Astrocyte (in vitro differentiated cells and primary cell): ENCODE data around the gene OAS3. TPM values are rescaled to one million over a fixed set of nuclear protein-coding genes. Genes with fewer than 3 reads are reported as not detected.
"Not testable (repeated sequence)": the region's sequence is repeated elsewhere in the genome, so short reads cannot be mapped to it uniquely, and the experiment has no call there.

Experiments
- DNase-seq: peaks from one replicate; pipeline ENCODE4 v3.0.0-alpha.2; 2010; ENCODE audit warnings: low read depth
- FAIRE-seq: peaks from 2 replicates; lab custom pipeline; 2011; peaks lifted over from hg19 to GRCh38; lab: Jason Lieb, UNC
- H2AFZ ChIP-seq: 2 replicates; pipeline ENCODE4 v1.6.0; 2012; ENCODE audit warnings: low read depth, low read length, inconsistent platforms
- H3K27ac ChIP-seq: 2 replicates; pipeline ENCODE4 v1.5.1; 2011; ENCODE audit warnings: low read depth, low read length, inconsistent platforms
- H3K27me3 ChIP-seq: 2 replicates; pipeline ENCODE4 v1.6.0; 2011; ENCODE audit warnings: low read length, inconsistent platforms; ENCODE audit not compliant: insufficient read depth
- H3K36me3 ChIP-seq: 2 replicates; pipeline ENCODE4 v1.5.1; 2011; ENCODE audit warnings: low read length, inconsistent platforms; ENCODE audit not compliant: insufficient read depth
- H3K4me1 ChIP-seq: 2 replicates; pipeline ENCODE4 v1.5.1; 2011; ENCODE audit warnings: low read length, inconsistent platforms; ENCODE audit not compliant: insufficient read depth
- H3K4me2 ChIP-seq: 2 replicates; pipeline ENCODE4 v1.6.0; 2012; ENCODE audit warnings: low read length, inconsistent platforms
- H3K4me3 ChIP-seq: 2 replicates; pipeline ENCODE4 v1.5.1; 2011; ENCODE audit warnings: low read depth, mild to moderate bottlenecking, low read length, inconsistent platforms; ENCODE audit not compliant: insufficient read depth
- H3K79me2 ChIP-seq: 2 replicates; pipeline ENCODE4 v1.6.0; 2012; ENCODE audit warnings: mild to moderate bottlenecking, low read length, inconsistent platforms; ENCODE audit not compliant: insufficient read depth
- H3K9ac ChIP-seq: 2 replicates; pipeline ENCODE4 v1.6.0; 2012; ENCODE audit warnings: mild to moderate bottlenecking, low read length, inconsistent platforms
- H3K9me3 ChIP-seq: 2 replicates; pipeline ENCODE4 v1.5.1; 2012; ENCODE audit warnings: low read depth, mild to moderate bottlenecking, low read length, inconsistent platforms; ENCODE audit not compliant: insufficient read depth
- H4K20me1 ChIP-seq: 2 replicates; pipeline ENCODE4 v1.6.0; 2012; ENCODE audit warnings: low read length, inconsistent platforms; ENCODE audit not compliant: insufficient read depth
- H3K27ac Mint-ChIP-seq: one replicate; pipeline ENCODE4 v1.8.0; 2021; ENCODE audit warnings: mild to moderate bottlenecking, mixed read lengths; ENCODE audit not compliant: unreplicated experiment
- H3K27me3 Mint-ChIP-seq: one replicate; pipeline ENCODE4 v1.8.0; 2021; ENCODE audit warnings: low read depth, mixed read lengths; ENCODE audit not compliant: unreplicated experiment
- H3K36me3 Mint-ChIP-seq: one replicate; pipeline ENCODE4 v1.8.0; 2021; ENCODE audit warnings: low read depth, mixed read lengths; ENCODE audit not compliant: unreplicated experiment
- H3K4me1 Mint-ChIP-seq: one replicate; pipeline ENCODE4 v1.8.0; 2021; ENCODE audit warnings: low read depth, mixed read lengths; ENCODE audit not compliant: unreplicated experiment
- H3K4me3 Mint-ChIP-seq: one replicate; pipeline ENCODE4 v1.8.0; 2021; ENCODE audit warnings: mild to moderate bottlenecking, moderate library complexity, mixed read lengths; ENCODE audit not compliant: unreplicated experiment
- H3K9me3 Mint-ChIP-seq: one replicate; pipeline ENCODE4 v1.8.0; 2021; ENCODE audit warnings: mild to moderate bottlenecking, mixed read lengths; ENCODE audit not compliant: unreplicated experiment
- EZH2 ChIP-seq: IDR thresholded peaks from 2 replicates; pipeline ENCODE4 v1.6.1; 2012; ENCODE audit warnings: mild to moderate bottlenecking, low read length, inconsistent platforms; ENCODE audit not compliant: insufficient read depth
- total RNA-seq: library from RNA; stranded (reverse); gene quantifications from 2 replicates; pipeline ENCODE4 v1.2.1, GENCODE V29; 2021
- TF ChIP-seq, protein P1 (sequence below): IDR thresholded peaks from 2 replicates; pipeline ENCODE4 v1.5.1; 2011; ENCODE audit warnings: low read depth, mild to moderate bottlenecking, inconsistent platforms, low read length, moderate library complexity; ENCODE audit not compliant: insufficient read depth

OAS3 gene
- total RNA-seq, 1 donor from 2014 or later = 33.8 TPM

DNA sequence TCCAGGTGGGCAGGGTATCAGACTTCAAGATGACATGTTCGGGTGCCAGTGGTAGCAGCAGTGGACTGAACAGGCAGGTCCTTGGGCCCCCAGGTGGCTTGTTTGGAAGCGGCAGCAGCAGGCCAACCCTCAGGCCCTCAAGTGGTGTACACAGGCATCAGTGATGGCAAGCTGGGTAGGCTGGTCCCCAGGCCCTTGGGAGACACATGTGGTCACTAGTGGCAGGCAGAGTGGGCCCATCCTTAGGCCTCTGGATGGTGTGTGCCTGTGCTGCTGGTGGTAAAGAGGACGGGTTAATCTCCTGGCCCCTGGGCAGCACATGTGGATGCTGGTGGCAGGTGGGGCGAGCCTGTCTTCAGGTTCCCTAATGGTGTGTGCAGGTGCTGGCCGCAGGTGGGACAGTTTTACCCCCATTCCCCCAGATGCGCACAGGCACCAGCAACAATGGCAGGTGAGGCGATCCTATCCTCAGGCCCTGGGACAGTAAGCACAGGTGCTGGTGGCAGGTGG, 48.1 kb downstream of the OAS3 start:
- Histone ChIP-seq H3K79me2 (no peaks in the 10 kb centered on the region), H3K4me1 (no peaks in the 10 kb centered on the region), H3K27ac (no peak overlapping the region), H4K20me1 (no peaks in the 10 kb centered on the region), H3K27me3 (peaks cover 14% of the 10 kb centered on the region), H3K4me3 (no peak overlapping the region), H3K9ac (no peak overlapping the region), H3K9me3 (no peaks in the 10 kb centered on the region), H3K36me3 (no peaks in the 10 kb centered on the region), H2AFZ (no peak overlapping the region), H3K4me2 (no peak overlapping the region)
- TF ChIP-seq EZH2 = no peak
- TF ChIP-seq, protein P1, sequence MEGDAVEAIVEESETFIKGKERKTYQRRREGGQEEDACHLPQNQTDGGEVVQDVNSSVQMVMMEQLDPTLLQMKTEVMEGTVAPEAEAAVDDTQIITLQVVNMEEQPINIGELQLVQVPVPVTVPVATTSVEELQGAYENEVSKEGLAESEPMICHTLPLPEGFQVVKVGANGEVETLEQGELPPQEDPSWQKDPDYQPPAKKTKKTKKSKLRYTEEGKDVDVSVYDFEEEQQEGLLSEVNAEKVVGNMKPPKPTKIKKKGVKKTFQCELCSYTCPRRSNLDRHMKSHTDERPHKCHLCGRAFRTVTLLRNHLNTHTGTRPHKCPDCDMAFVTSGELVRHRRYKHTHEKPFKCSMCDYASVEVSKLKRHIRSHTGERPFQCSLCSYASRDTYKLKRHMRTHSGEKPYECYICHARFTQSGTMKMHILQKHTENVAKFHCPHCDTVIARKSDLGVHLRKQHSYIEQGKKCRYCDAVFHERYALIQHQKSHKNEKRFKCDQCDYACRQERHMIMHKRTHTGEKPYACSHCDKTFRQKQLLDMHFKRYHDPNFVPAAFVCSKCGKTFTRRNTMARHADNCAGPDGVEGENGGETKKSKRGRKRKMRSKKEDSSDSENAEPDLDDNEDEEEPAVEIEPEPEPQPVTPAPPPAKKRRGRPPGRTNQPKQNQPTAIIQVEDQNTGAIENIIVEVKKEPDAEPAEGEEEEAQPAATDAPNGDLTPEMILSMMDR = no peak
- H3K4me3 Mint-ChIP-seq = no peak overlapping the region
- peaks cover 2% of the 10 kb centered on the region for H3K27me3 Mint-ChIP-seq
- H3K4me1 Mint-ChIP-seq = peaks cover 5% of the 10 kb centered on the region
- H3K27ac Mint-ChIP-seq = no peak overlapping the region
- peaks cover 42% of the 10 kb centered on the region for H3K36me3 Mint-ChIP-seq
- H3K9me3 Mint-ChIP-seq = peaks cover 23% of the 10 kb centered on the region
- FAIRE-seq (no peak), DNase-seq (no peak)

DNA sequence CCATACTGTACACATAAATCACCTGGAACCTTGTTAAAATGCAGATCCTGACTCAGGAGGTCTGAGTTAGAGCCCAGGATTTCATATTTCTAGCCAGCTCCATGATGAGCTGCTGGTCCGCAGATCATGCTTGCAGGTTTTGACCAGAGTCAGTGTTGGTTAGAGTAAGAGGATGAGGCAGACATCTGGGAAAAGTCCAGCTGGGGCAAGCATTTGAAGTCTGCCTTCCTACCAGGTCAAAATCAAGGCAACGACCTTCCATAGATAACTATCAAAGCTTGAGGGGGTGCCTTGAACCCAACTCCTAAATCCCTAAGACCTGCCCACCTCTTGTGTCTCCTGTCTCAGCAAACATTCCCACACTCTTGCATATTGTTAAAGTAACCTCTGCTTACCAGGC, 49.3 kb downstream of the OAS3 start:
- no peaks in the 10 kb centered on the region for H3K4me1 ChIP-seq
- no peaks in the 10 kb centered on the region for H3K9me3 ChIP-seq
- no peak overlapping the region for H3K9ac ChIP-seq
- Mint-ChIP-seq H3K4me1 (peaks cover 5% of the 10 kb centered on the region), H3K36me3 (peaks cover 49% of the 10 kb centered on the region), H3K9me3 (peaks cover 14% of the 10 kb centered on the region), H3K4me3 (no peak overlapping the region), H3K27me3 (peaks cover 2% of the 10 kb centered on the region), H3K27ac (no peak overlapping the region)
- no peak overlapping the region for H3K4me2 ChIP-seq
- no peak for DNase-seq
- H2AFZ ChIP-seq = no peak overlapping the region
- no peak overlapping the region for H3K4me3 ChIP-seq
- H3K79me2 ChIP-seq = no peaks in the 10 kb centered on the region
- peaks cover 14% of the 10 kb centered on the region for H3K27me3 ChIP-seq
- H3K36me3 ChIP-seq = no peaks in the 10 kb centered on the region
- H4K20me1 ChIP-seq = no peaks in the 10 kb centered on the region
- no peak overlapping the region for H3K27ac ChIP-seq
- TF ChIP-seq, protein P1 = no peak
- no peak for TF ChIP-seq EZH2
- no peak for FAIRE-seq

DNA sequence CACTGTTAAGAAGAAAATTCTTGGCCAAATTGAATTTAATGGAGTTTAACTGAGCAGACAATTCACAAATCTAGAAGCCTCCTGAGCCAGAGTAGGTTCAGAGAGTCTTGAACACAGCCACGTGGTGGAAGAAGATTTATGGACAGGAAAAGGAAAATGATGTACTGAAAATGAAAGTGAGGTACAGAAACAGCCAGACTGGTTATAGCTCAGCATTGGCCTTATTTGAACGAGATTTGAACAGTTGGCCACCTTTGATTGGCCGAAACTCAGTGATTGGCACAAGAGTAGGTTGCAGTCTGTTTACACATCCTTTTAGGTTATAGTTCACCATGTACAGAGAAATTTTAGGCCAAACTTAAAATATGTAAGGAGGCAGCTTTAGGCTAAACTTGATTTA, 50.0 kb downstream of the OAS3 start:
- Histone ChIP-seq H3K27me3 (peaks cover 14% of the 10 kb centered on the region), H3K4me1 (no peaks in the 10 kb centered on the region), H3K79me2 (no peaks in the 10 kb centered on the region), H3K4me3 (no peak overlapping the region), H2AFZ (no peak overlapping the region), H3K9ac (no peak overlapping the region), H3K4me2 (no peak overlapping the region), H3K9me3 (no peaks in the 10 kb centered on the region), H3K36me3 (no peaks in the 10 kb centered on the region), H4K20me1 (no peaks in the 10 kb centered on the region), H3K27ac (no peak overlapping the region)
- Mint-ChIP-seq H3K4me1 (peaks cover 5% of the 10 kb centered on the region), H3K4me3 (no peak overlapping the region), H3K27ac (no peak overlapping the region), H3K9me3 (peaks cover 16% of the 10 kb centered on the region), H3K36me3 (peaks cover 51% of the 10 kb centered on the region), H3K27me3 (peaks cover 2% of the 10 kb centered on the region)
- FAIRE-seq = no peak
- TF ChIP-seq EZH2 = no peak
- TF ChIP-seq, protein P1 = no peak
- DNase-seq = no peak

DNA sequence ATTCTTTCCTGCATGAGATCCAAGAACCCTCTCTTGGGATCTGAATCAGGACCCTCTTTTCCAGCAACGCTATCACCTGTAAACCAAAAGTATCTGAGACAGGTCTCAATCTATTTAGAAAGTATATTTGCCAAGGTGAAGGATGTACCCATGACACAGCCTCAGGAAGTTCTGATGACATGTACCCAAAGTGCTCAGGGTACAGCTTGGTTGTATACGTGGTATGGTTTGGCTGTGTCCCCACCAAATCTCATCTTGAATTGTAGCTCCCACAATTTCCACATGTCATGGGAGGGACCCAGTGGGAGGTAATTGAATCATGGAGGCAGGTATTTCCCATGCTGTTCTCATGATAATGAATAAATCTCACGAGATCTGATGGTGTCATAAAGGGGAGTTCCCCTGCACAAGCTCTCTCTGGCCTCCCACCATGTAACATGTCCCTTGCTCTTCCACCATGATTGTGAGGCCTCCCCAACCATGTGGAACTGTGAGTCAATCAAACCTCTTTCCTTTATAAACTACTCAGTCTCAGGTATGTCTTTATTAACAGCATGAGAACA, 50.6 kb downstream of the OAS3 start:
- Mint-ChIP-seq H3K36me3 (peaks cover 53% of the 10 kb centered on the region), H3K9me3 (peaks cover 16% of the 10 kb centered on the region)
- not testable (repeated sequence) for H3K27me3 Mint-ChIP-seq, H3K27ac Mint-ChIP-seq, H3K9me3 ChIP-seq, H4K20me1 ChIP-seq, H3K4me2 ChIP-seq, H3K79me2 ChIP-seq, H3K4me1 Mint-ChIP-seq, H2AFZ ChIP-seq, FAIRE-seq, H3K4me3 Mint-ChIP-seq, DNase-seq, H3K4me1 ChIP-seq, H3K36me3 ChIP-seq, H3K27ac ChIP-seq, H3K4me3 ChIP-seq, H3K9ac ChIP-seq
- H3K27me3 ChIP-seq = peaks cover 14% of the 10 kb centered on the region
